Measurements from ENCODE around the gene LARGE1.

Gene LARGE1

DNA sequence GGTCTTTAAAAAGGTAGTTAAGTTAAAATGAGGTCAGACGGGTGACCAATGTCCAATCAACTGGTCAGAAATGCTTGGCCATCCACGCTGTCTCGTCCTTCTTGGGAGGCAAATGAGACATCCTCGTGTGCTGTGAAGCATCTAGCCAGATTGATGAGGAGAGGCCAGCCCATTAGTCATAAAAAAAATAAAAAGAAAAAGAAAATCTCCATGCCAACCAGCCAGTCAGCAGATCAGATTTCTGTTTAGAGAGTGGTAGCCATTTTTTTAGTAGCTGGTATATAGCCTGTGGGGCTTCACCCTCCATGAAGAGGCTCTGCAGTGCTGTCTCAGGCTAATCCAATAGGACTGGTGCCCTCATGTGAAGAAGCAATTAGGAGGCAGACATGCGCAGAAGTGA lies 519.0 kb downstream of the LARGE1 start:
- TF ChIP-seq POLR2AphosphoS5 (IDR thresholded peaks at IDR 0.05; ENCODE audit: low read depth, low read length) = no peak
- TF ChIP-seq, protein P1, sequence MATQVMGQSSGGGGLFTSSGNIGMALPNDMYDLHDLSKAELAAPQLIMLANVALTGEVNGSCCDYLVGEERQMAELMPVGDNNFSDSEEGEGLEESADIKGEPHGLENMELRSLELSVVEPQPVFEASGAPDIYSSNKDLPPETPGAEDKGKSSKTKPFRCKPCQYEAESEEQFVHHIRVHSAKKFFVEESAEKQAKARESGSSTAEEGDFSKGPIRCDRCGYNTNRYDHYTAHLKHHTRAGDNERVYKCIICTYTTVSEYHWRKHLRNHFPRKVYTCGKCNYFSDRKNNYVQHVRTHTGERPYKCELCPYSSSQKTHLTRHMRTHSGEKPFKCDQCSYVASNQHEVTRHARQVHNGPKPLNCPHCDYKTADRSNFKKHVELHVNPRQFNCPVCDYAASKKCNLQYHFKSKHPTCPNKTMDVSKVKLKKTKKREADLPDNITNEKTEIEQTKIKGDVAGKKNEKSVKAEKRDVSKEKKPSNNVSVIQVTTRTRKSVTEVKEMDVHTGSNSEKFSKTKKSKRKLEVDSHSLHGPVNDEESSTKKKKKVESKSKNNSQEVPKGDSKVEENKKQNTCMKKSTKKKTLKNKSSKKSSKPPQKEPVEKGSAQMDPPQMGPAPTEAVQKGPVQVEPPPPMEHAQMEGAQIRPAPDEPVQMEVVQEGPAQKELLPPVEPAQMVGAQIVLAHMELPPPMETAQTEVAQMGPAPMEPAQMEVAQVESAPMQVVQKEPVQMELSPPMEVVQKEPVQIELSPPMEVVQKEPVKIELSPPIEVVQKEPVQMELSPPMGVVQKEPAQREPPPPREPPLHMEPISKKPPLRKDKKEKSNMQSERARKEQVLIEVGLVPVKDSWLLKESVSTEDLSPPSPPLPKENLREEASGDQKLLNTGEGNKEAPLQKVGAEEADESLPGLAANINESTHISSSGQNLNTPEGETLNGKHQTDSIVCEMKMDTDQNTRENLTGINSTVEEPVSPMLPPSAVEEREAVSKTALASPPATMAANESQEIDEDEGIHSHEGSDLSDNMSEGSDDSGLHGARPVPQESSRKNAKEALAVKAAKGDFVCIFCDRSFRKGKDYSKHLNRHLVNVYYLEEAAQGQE (IDR thresholded peaks at IDR 0.05; ENCODE audit: insufficient read depth in 1 of 2, low read depth in 2 of 2, low read length in 2 of 2) = no peak
- no peak for TF ChIP-seq FOXP2 (optimal IDR thresholded peaks at IDR 0.05; ENCODE audit: borderline replicate concordance, extremely low read depth, extremely low read length, insufficient read depth)
- TF ChIP-seq TAF1 (IDR thresholded peaks at IDR 0.05; ENCODE audit: borderline replicate concordance, insufficient read depth, low read length) = no peak
- no peak for TF ChIP-seq SIN3A (IDR thresholded peaks at IDR 0.05; ENCODE audit: borderline replicate concordance, insufficient read depth, low read length)

DNA sequence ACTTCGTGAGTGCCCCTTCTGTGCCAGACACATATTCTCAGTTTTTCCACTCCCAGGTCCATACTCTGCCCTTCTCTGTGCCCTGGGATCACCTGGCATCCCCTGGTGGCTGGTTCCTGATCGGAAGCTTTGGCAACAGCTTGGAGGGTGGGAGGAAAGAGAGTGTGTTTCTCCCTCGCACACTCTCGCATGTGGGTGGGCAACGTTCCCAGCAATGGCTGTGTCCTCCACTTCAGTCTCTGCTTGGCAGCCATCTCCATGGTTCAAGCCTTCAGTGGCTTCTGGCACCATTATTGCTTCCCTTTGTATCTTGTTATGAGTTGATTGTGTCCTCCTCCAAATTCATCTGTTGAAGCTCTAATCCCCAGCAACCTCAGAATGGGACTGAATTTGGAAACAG lies 519.4 kb downstream of the LARGE1 start:
- TF ChIP-seq, protein P1 (IDR thresholded peaks at IDR 0.05; ENCODE audit: insufficient read depth in 1 of 2, low read depth in 2 of 2, low read length in 2 of 2) = no peak
- TF ChIP-seq SIN3A (IDR thresholded peaks at IDR 0.05; ENCODE audit: borderline replicate concordance, insufficient read depth, low read length) (no peak), TAF1 (IDR thresholded peaks at IDR 0.05; ENCODE audit: borderline replicate concordance, insufficient read depth, low read length) (no peak), POLR2AphosphoS5 (IDR thresholded peaks at IDR 0.05; ENCODE audit: low read depth, low read length) (no peak), FOXP2 (optimal IDR thresholded peaks at IDR 0.05; ENCODE audit: borderline replicate concordance, extremely low read depth, extremely low read length, insufficient read depth) (no peak)

DNA sequence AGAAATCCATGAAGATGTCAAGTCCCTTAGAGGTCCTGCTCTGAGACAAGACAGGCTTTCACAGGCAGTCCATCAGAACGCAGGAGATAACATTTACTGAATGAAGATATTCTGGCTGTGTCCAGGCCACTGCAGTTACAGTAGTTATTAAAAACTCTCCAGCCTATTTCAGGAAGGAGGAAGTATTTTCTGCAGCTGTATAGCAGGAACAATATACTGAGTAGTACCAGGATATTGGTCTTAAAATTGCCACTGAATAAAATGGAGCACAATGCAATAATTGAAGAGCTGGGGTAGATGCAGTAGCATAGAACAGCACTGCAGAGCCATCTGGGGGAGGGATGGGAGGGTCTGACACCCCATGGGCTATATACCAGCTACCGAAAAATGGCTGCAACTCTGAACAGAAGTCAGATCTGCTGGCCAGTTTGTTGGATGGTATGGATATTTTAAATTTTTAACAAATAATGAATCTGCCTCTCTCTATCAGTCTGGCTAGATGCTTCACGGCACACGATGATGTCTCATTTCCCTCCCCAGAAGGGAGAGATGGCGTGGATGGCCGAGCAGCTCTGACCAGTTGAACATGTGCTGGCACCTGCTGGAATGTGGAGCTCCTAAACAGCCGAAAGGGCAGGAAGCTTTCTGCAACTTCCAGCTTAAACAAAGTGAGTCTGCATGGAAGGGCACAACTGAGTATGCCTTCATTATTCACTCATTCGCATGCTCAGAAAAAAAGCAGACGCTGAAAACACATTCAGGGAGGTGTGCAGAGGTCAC lies 520.0 kb downstream of the LARGE1 start:
- TF ChIP-seq, protein P1 (IDR thresholded peaks at IDR 0.05; ENCODE audit: insufficient read depth in 1 of 2, low read depth in 2 of 2, low read length in 2 of 2) = no peak
- no peak for TF ChIP-seq SIN3A (IDR thresholded peaks at IDR 0.05; ENCODE audit: borderline replicate concordance, insufficient read depth, low read length)
- no peak for TF ChIP-seq FOXP2 (optimal IDR thresholded peaks at IDR 0.05; ENCODE audit: borderline replicate concordance, extremely low read depth, extremely low read length, insufficient read depth)
- no peak for TF ChIP-seq TAF1 (IDR thresholded peaks at IDR 0.05; ENCODE audit: borderline replicate concordance, insufficient read depth, low read length)
- TF ChIP-seq POLR2AphosphoS5 (IDR thresholded peaks at IDR 0.05; ENCODE audit: low read depth, low read length) = no peak

DNA sequence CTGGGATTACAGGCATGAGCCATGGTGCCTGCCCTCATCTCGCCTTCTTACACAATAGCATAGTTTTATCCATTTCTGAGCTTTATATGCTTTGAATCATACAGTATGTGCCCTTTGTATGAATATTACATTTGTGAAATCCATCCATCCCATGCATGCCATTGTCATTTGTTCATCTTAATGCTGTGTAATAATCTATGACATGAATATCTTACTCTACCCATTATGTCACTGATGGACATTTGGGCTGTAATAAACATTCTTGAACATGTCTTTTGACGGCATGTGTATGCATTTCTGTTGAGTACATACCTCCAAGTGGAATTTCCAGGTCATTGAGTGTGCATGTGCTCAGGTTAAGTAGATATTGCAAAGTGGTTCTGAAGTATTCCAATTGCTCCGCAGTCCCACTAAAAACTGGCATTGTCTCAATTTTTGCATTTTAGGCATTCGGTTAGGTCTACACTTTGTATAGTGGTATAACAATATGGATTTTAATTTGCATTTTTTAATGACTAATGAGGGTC lies 522.8 kb downstream of the LARGE1 start:
- TF ChIP-seq SIN3A (IDR thresholded peaks at IDR 0.05; ENCODE audit: borderline replicate concordance, insufficient read depth, low read length) = no peak
- TF ChIP-seq, protein P1 (IDR thresholded peaks at IDR 0.05; ENCODE audit: insufficient read depth in 1 of 2, low read depth in 2 of 2, low read length in 2 of 2) = no peak
- TF ChIP-seq FOXP2 (optimal IDR thresholded peaks at IDR 0.05; ENCODE audit: borderline replicate concordance, extremely low read depth, extremely low read length, insufficient read depth) = no peak
- no peak for TF ChIP-seq TAF1 (IDR thresholded peaks at IDR 0.05; ENCODE audit: borderline replicate concordance, insufficient read depth, low read length)
- TF ChIP-seq POLR2AphosphoS5 (IDR thresholded peaks at IDR 0.05; ENCODE audit: low read depth, low read length) = no peak
